B cell (primary cell): ENCODE data around the gene HOXB8. TPM values are rescaled to one million over a fixed set of nuclear protein-coding genes. Genes with fewer than 3 reads are reported as not detected.

Source experiments
- ATAC-seq: fragments of 200-7000 bp; cut with Tn5 transposase; one replicate; pipeline ENCODE4 v1.10.0; 2021; ENCODE audit warnings: low read depth, mild to moderate bottlenecking, moderate number of reproducible peaks, moderate library complexity
- CTCF ChIA-PET: fragments of 350-600 bp; sonication (Branson Sonifier 250); formaldehyde crosslinking; loops from one replicate; lab custom pipeline; 2021; ENCODE audit warnings: antibody characterized with exemption, inconsistent platforms; lab: Charles Lee
- POLR2A ChIA-PET: fragments of 350-600 bp; sonication (Branson Sonifier 250); formaldehyde crosslinking; loops from one replicate; lab custom pipeline; 2021; ENCODE audit warnings: antibody characterized with exemption; lab: Charles Lee
- DNase-seq: peaks from one replicate; pipeline ENCODE4 v3.0.0; 2013
- H2AFZ ChIP-seq: 2 replicates; pipeline ENCODE4 v1.6.1; 2012; ENCODE audit warnings: mild to moderate bottlenecking, low read depth, low read length; ENCODE audit not compliant: insufficient read depth, poor library complexity, severe bottlenecking
- H3K27ac ChIP-seq, 2 donors: 1 replicate in 1 of 2; 2 replicates in 1 of 2; pipeline ENCODE4 v1.5.1; 2012 to 2013; ENCODE audit warnings: low read length in 2 of 2, mild to moderate bottlenecking in 2 of 2, moderate library complexity in 1 of 2
- H3K27me3 ChIP-seq, 4 experiments: fragments of 200-600 bp in 1 of 4; sonication (generic) in 1 of 4; replicated peaks in 1 of 4; 1 replicate in 2 of 4; 2 replicates in 2 of 4; pipeline versions ENCODE4 v1.6.1 to v1.7.0; 2013 to 2016; ENCODE audit warnings: low read length in 3 of 4, mild to moderate bottlenecking in 2 of 4, mixed read lengths in 1 of 4, moderate library complexity in 1 of 4; ENCODE audit not compliant: insufficient read depth in 4 of 4, control insufficient read depth in 3 of 4; ENCODE audit errors: control extremely low read depth in 1 of 4
- H3K36me3 ChIP-seq, 2 experiments: replicated peaks in 1 of 2; 1 replicate in 1 of 2; 2 replicates in 1 of 2; pipeline versions ENCODE4 v1.6.1 to v1.7.1; 2013; ENCODE audit warnings: low read length in 1 of 2; ENCODE audit not compliant: insufficient read depth in 2 of 2, control insufficient read depth in 1 of 2; ENCODE audit errors: control extremely low read depth in 1 of 2, extremely low read depth in 1 of 2
- H3K4me1 ChIP-seq, 2 donors: fragments of 200-600 bp in 1 of 2; sonication (generic) in 1 of 2; 1 replicate in 1 of 2; 2 replicates in 1 of 2; pipeline versions ENCODE4 v1.5.1 to v1.6.1; 2013 to 2017; ENCODE audit warnings: low read length in 2 of 2; ENCODE audit not compliant: control insufficient read depth in 2 of 2, insufficient read depth in 2 of 2
- H3K4me2 ChIP-seq: replicated peaks from 2 replicates; pipeline ENCODE3; 2012; ENCODE audit warnings: mild to moderate bottlenecking, low read depth, low read length; ENCODE audit not compliant: poor library complexity, severe bottlenecking
- H3K4me3 ChIP-seq, 5 experiments: fragments of 200-600 bp in 1 of 5; sonication (generic) in 1 of 5; 1 replicate in 3 of 5; 2 replicates in 2 of 5; pipeline versions ENCODE4 v1.5.1 to v1.7.0; 2011 to 2016; ENCODE audit warnings: low read length in 4 of 5, mild to moderate bottlenecking in 4 of 5, low read depth in 2 of 5, control low read depth in 1 of 5, moderate library complexity in 1 of 5; ENCODE audit not compliant: insufficient read depth in 1 of 5; ENCODE audit errors: control extremely low read depth in 1 of 5, extremely low read depth in 1 of 5
- H3K79me2 ChIP-seq: fragments of 200-600 bp; sonication (generic); one replicate; pipeline ENCODE4 v1.6.0; 2016; ENCODE audit warnings: low read length; ENCODE audit not compliant: control insufficient read depth, insufficient read depth
- H3K9ac ChIP-seq: fragments of 200-600 bp; sonication (generic); 2 replicates; pipeline ENCODE4 v1.6.1; 2017; ENCODE audit warnings: mild to moderate bottlenecking, low read length, moderate library complexity
- H3K9me3 ChIP-seq, 3 donors: one replicate each; pipeline versions ENCODE4 v1.6.1 to v1.7.1; 2013; ENCODE audit warnings: low read length in 2 of 3; ENCODE audit not compliant: control insufficient read depth in 2 of 3, insufficient read depth in 1 of 3; ENCODE audit errors: control extremely low read depth in 1 of 3
- H4K20me1 ChIP-seq: 2 replicates; pipeline ENCODE4 v1.6.0; 2012; ENCODE audit warnings: mild to moderate bottlenecking, low read length; ENCODE audit not compliant: insufficient read depth, control insufficient read depth, poor library complexity, severe bottlenecking
- H3K27ac Mint-ChIP-seq: one replicate; pipeline ENCODE4 v1.8.0; 2021; ENCODE audit warnings: mixed read lengths
- H3K27me3 Mint-ChIP-seq: one replicate; pipeline ENCODE4 v1.8.0; 2021; ENCODE audit warnings: mixed read lengths
- H3K4me1 Mint-ChIP-seq: one replicate; pipeline ENCODE4 v1.8.0; 2021; ENCODE audit warnings: mixed read lengths
- H3K4me3 Mint-ChIP-seq: one replicate; pipeline ENCODE4 v1.8.0; 2021; ENCODE audit warnings: mixed read lengths
- H3K9me3 Mint-ChIP-seq: one replicate; pipeline ENCODE4 v1.8.0; 2022; ENCODE audit warnings: mixed read lengths; ENCODE audit not compliant: insufficient read depth
- EZH2 ChIP-seq: IDR thresholded peaks from 2 replicates; pipeline ENCODE4 v1.6.1; 2012; ENCODE audit warnings: borderline replicate concordance, low read depth, mild to moderate bottlenecking, moderate library complexity, low read length; ENCODE audit not compliant: insufficient read depth, poor library complexity, severe bottlenecking
- WGBS: methylation state at CpG from one replicate; pipeline ENCODE4 v1.1.5; 2013; ENCODE audit warnings: missing lambda C conversion rate; ENCODE audit not compliant: insufficient coverage; 5-methylcytosine and 5-hydroxymethylcytosine counted together
- intact Hi-C: fragments of 100-400 bp; cut with micrococcal nuclease; formaldehyde crosslinking; loops from one replicate; pipeline ENCODE4 v1.10.0; 2022
- polyA plus RNA-seq: library from polyadenylated mRNA; depleted of rRNA; stranded (reverse); fragments of >200 nt; gene quantifications from 2 replicates; pipeline ENCODE4 v1.2.3, GENCODE V29; 2012
- total RNA-seq, 2 donors: library from RNA; stranded (reverse); fragments of 120-200 nt in 1 of 2; gene quantifications; 1 replicate in 1 of 2; 2 replicates in 1 of 2; pipeline versions ENCODE4 v1.2.3 to v1.2.4, GENCODE V29; 2013 to 2022
- TF ChIP-seq, protein P1 (sequence below): fragments of 200-600 bp; IDR thresholded peaks from one replicate; pipeline ENCODE4 v1.8.0; 2022; ENCODE audit warnings: antibody characterized with exemption, mild to moderate bottlenecking

The HOXB8 gene
- total and polyA plus RNA-seq, 2 donors (not counting 1 experiment from before 2014, with no cell fraction given): not detected

DNA sequence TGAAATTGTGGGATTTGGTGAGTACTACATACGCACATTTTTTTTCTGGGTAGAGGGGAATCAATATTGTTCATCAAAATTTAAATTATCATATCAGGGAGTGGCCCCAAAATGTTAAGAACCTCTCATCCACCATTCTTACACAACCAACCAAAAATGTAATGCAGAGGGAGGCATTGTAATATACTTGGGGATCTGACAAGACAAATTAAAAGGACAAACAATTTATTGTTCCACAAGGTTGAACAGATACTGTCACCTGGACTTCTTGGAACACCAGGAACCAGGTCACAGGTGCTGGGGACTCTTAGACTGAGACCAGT, 25.7 kb upstream of the HOXB8 start:
- Mint-ChIP-seq H3K27me3 (peaks cover 79% of the 10 kb centered on the region), H3K27ac (no peak overlapping the region), H3K4me3 (no peak overlapping the region), H3K4me1 (peaks cover 27% of the 10 kb centered on the region), H3K9me3 (no peaks in the 10 kb centered on the region)
- ATAC-seq (no peak), DNase-seq (no peak)
- ChIA-PET CTCF (interaction anchor here (1.3 to 1.9 kb wide), 2 partner anchors 11 to 22 kb away, joined by 3 to 5 read pairs; no protein-coding TSS in a partner anchor), POLR2A (no interaction called here)
- H3K27ac ChIP-seq: no peak overlapping the region
- H3K9me3 ChIP-seq: peaks cover 0 to 18% (median 0%) of the 10 kb centered on the region in 3 donors
- H3K4me3 ChIP-seq: no peak overlapping the region
- intact Hi-C loops: no loop called here
- H3K27me3 ChIP-seq: peaks cover 0 to 85% (median 51%) of the 10 kb centered on the region in 4 experiments
- H4K20me1 ChIP-seq: no peaks in the 10 kb centered on the region
- no peak overlapping the region for H3K9ac ChIP-seq
- H3K36me3 ChIP-seq: no peaks in the 10 kb centered on the region
- TF ChIP-seq EZH2: no peak
- TF ChIP-seq, protein P1, sequence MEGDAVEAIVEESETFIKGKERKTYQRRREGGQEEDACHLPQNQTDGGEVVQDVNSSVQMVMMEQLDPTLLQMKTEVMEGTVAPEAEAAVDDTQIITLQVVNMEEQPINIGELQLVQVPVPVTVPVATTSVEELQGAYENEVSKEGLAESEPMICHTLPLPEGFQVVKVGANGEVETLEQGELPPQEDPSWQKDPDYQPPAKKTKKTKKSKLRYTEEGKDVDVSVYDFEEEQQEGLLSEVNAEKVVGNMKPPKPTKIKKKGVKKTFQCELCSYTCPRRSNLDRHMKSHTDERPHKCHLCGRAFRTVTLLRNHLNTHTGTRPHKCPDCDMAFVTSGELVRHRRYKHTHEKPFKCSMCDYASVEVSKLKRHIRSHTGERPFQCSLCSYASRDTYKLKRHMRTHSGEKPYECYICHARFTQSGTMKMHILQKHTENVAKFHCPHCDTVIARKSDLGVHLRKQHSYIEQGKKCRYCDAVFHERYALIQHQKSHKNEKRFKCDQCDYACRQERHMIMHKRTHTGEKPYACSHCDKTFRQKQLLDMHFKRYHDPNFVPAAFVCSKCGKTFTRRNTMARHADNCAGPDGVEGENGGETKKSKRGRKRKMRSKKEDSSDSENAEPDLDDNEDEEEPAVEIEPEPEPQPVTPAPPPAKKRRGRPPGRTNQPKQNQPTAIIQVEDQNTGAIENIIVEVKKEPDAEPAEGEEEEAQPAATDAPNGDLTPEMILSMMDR: no peak
- H3K79me2 ChIP-seq: no peaks in the 10 kb centered on the region
- no CpG with 5 or more reads among the region's 1 CpG for WGBS
- peaks cover 22 to 32% of the 10 kb centered on the region in 2 donors for H3K4me1 ChIP-seq
- no peak overlapping the region for H2AFZ ChIP-seq
- H3K4me2 ChIP-seq: no peak overlapping the region

DNA sequence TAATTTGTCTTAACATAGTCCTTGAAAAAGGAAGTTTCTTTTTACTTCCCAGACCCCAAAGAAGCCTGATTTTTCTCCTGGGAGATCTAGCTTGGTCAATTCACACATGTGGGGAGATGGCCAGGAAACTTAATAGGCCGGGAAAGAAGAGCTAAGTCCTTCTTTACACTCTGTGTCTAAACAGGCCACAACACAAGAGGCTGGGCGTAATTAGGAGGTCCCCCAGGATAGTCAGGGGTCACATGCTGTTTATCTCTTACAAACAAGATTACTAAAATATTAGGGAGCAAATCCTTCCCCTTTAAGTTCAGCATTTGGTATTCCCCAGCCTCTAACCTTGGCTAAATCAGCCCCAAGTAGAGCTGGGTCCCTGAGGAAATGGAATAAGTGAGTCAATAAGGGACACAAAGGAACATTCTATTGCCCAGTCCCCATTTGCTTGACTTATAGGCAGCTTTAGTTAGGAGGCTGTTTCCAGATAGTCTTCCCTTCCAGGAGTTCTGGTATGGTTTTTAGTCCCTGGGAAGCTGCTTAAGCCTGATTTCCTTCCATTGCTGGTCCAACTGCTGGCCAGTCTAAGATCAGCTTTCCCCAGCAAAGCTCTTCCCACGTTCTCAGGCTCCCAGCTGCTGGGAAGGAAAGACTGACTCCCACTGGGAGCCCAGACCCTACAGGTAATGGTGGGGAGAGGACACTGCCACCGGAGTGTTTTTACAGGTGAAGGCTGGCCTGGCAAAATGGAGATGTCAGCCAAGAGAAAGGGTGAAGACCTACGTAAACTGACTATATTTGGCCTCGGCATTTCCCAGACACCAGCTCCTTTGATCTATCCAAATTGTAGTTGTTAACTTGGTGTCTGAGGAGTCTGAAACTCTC, 25.1 kb upstream of the HOXB8 start:
- peaks cover 22 to 37% of the 10 kb centered on the region in 2 donors for H3K4me1 ChIP-seq
- ATAC-seq: no peak
- TF ChIP-seq, protein P1: no peak
- no peak for TF ChIP-seq EZH2
- no peak overlapping the region for H3K4me3 Mint-ChIP-seq
- H3K4me2 ChIP-seq: no peak overlapping the region
- CTCF ChIA-PET: interaction anchor here (1.3 to 1.9 kb wide), 3 partner anchors 11 to 21 kb away, joined by 3 to 5 read pairs (median 3); no protein-coding TSS in a partner anchor
- H2AFZ ChIP-seq: no peak overlapping the region
- peaks cover 22% of the 10 kb centered on the region for H3K4me1 Mint-ChIP-seq
- POLR2A ChIA-PET: no interaction called here
- no peak overlapping the region for H3K9ac ChIP-seq
- intact Hi-C loops: no loop called here
- peaks cover 79% of the 10 kb centered on the region for H3K27me3 Mint-ChIP-seq
- H3K4me3 ChIP-seq: no peak overlapping the region
- no peaks in the 10 kb centered on the region for H3K9me3 Mint-ChIP-seq
- H3K27ac Mint-ChIP-seq: no peak overlapping the region
- H3K27ac ChIP-seq: no peak overlapping the region
- WGBS: 76% methylated on average over 3 of the region's 6 CpGs
- H3K9me3 ChIP-seq: peaks cover 0 to 20% (median 0%) of the 10 kb centered on the region in 3 donors
- no peak for DNase-seq
- H4K20me1 ChIP-seq: no peaks in the 10 kb centered on the region
- H3K79me2 ChIP-seq: no peaks in the 10 kb centered on the region
- no peaks in the 10 kb centered on the region for H3K36me3 ChIP-seq
- peaks cover 0 to 85% (median 54%) of the 10 kb centered on the region in 4 experiments for H3K27me3 ChIP-seq
